22Rv1 (cell line): Measurements from ENCODE around the gene MTMR11.

ENCODE experiments used
- H3K27ac ChIP-seq: fragments of 450-650 bp; 2 replicates; pipeline ENCODE4 v1.5.1; 2017
- CTCF ChIP-seq: fragments of 450-650 bp; IDR thresholded peaks from 2 replicates; pipeline ENCODE4 v1.5.1; 2017; ENCODE audit warnings: mild to moderate bottlenecking
- ZFX ChIP-seq: fragments of 450-650 bp; IDR thresholded peaks from 2 replicates; pipeline ENCODE4 v1.6.1; 2017; ENCODE audit warnings: antibody characterized with exemption, borderline replicate concordance

Gene MTMR11

GRCh38 chr1:149936170-149936991, at the start of gene MTMR11:
MTMR11 (minus strand) TSS chr1:149936879; CDS start chr1:149936647, 232 bp downstream.
- TF ChIP-seq ZFX (no peak), CTCF (no peak)
- H3K27ac ChIP-seq: peak within 1 kb of the TSS; percentile 97

- no peak for TF ChIP-seq CTCF
- TF ChIP-seq ZFX: no peak
- peak overlapping the region; percentile 4; the same call in 1 of the 2 replicates for H3K27ac ChIP-seq
Measured at GRCh38 chr1:149979972-149980540, 43.4 kb upstream of the MTMR11 start.

- TF ChIP-seq ZFX (no peak), CTCF (no peak)
Measured at GRCh38 chr1:149979245-149979971, 42.7 kb upstream of the MTMR11 start.

GRCh38 chr1:149978547-149979023, 41.9 kb upstream of the MTMR11 start:
- TF ChIP-seq ZFX: no peak
- TF ChIP-seq CTCF: no peak

More at GRCh38 chr1:149979245-149979971, 42.7 kb upstream of the MTMR11 start:
- H3K27ac ChIP-seq: peak overlapping the region; percentile 49

GRCh38 chr1:149977345-149977744, 40.7 kb upstream of the MTMR11 start:
- peak overlapping the region; percentile 49 for H3K27ac ChIP-seq
- TF ChIP-seq CTCF (no peak), ZFX (no peak)

More at GRCh38 chr1:149978547-149979023, 41.9 kb upstream of the MTMR11 start:
- H3K27ac ChIP-seq: peak overlapping the region; percentile 49

GRCh38 chr1:149972547-149972946, 35.9 kb upstream of the MTMR11 start:
- TF ChIP-seq CTCF (no peak), ZFX (no peak)

More at GRCh38 chr1:149972547-149972946, 35.9 kb upstream of the MTMR11 start:
- no peak overlapping the region; the same call in 1 of the 2 replicates for H3K27ac ChIP-seq
